DMS114 treated with DMSO at 0.1 percent for 48 hours (cell line): ENCODE data around the gene TNFRSF8.

Source experiments
- DNase-seq: peaks from one replicate; lab custom pipeline; 2025; ENCODE audit not compliant: unreplicated experiment; lab: John Stamatoyannopoulos, UW

The TNFRSF8 gene

DNA sequence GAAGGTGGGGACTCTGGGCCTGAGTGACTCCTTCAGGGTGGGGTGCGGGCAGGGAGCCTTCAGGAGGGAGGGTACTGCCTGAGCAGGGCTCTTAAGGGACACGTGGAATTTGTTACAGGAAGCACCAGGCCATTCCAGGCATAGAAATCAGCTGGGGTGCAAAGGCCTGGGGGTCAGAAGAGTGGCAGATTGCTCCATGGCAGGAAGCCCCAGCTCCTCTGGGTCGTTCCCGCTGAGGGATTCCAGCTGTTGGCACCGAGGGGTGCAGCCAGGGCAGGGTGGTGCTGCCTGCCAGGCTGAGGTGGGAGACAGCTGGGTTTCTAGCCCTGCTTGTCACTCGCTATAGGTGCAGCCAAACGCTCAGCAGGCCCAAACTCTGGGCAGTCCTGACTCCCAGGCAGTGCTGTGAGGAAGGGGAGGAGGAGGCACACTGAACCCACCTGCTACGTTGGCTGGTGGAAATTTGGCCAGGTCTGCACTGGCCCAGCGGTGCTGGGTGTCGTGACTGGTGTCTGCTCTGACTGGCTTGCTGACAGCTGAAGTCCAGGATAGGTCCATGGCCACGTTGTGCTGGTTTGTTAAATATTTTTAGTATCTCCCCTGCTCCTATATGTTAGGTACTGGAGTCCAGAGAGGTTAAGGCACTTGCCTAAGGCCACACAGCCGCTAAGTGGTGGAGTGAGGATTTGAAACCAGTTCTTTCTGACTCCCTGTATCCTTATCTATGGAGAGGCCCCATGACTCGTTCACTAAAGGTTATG lies 123.0 kb downstream of the TNFRSF8 start:
- DNase-seq = no peak

DNA sequence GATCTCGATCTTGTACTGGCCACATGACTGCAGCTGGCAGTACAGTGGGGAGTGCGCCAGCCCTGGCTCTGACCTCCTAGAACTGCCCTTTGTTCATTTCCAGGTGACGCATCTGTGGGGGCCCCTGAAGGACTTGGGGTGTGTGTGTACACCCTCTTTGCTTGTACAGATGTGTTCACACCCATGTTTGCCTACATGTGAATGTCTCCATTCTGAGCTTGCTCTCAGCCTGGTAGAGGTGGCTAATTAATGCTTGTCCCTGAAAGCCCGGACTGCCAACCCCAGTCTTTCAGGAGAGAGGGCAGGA lies 123.5 kb downstream of the TNFRSF8 start:
- DNase-seq = no peak

DNA sequence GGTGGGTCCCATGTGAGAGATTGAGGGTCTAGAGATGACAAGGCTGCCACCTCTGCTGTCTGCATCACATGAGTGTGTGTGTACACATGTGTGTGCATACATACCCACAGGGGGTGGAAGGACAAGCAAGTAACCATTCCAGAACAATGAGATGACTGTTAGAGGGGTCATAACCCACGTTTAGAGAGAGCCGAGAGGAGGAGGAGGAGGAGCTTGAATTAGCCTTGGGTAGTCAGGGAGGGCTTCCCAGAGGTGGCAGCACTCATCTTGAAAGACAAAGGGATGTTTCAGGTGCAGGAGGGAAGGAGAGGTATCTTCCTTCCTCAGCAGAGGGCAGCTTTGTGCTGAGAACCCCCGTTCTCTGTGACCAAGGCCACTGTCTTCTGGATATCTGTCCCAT lies 125.0 kb downstream of the TNFRSF8 start:
- DNase-seq = no peak

DNA sequence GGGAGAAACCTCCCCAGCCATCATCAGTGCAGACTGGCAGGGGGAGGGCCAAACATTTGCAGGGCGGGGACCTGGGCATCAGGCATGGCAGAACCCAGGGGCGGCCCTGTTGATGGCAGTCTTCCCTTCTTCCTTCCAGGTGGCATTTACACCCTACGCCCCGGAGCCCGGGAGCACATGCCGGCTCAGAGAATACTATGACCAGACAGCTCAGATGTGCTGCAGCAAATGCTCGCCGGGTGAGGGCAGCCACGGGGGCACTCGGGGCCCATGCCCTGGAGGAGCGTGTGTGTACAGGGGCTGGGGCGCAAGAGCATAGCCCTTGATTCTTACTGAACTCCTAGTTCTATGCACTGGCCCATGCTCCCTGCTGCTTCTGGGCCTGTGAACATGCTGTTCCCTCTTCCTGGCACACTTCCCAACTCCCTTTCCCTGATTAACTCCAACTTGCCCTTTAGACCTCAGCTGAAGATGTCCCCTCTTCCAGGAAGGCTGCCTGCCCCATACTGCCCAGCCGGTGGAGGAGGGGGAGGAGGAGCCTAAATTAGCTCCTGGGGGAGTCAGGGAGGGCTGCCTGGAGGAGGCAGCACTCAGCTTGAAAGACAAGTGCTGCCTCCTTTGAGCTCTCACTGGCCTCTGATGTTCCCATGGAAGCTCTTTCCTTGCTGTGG lies 125.7 kb downstream of the TNFRSF8 start:
- DNase-seq = no peak

DNA sequence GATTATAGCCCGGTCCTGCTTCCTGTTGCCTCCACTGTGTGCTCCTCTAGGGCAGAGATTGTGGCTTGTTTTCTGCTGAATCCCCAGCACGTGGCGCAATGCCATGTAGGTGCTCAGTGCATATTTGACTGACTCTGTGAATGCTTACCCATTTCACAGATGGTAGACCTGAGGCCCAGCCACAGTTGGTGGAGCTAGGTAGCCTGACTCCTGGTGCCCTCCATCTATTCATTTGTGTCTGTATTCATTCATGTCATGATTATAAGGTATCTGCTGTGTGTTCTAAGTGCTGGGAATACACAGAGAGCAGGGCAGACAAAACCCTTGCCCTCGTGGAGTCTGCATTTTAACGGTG lies 126.2 kb downstream of the TNFRSF8 start:
- DNase-seq = no peak

DNA sequence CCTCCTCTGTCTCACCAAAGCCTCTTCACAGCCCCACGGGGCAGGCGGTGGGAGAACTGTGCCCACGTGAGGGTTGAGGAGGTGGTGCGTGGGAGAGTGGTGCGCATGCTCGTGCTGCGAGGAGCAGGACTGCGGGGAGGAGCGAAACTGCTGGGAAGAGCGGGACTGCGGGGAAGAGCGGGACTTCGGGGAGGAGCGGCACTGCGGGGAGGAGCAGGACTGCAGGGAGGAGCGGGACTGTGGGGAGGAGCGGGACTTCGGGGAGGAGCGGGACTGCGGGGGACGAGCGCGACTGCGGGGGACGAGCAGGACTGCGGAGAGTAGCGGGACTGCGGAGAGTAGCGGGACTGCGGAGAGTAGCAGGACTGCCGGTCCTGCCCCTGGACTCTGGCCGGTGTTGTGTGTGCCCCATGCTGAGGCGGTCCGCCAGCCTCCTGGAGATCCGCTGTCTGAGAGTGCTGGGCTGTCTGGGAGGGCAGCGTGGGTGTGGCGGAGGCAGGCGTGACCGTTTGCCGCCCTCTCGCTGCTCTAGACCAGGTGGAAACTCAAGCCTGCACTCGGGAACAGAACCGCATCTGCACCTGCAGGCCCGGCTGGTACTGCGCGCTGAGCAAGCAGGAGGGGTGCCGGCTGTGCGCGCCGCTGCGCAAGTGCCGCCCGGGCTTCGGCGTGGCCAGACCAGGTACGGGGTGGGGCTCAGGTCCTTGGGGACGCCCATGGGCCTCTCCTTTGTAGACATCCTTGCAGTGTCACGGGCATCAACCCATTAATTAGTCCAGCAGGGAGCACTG lies 128.3 kb downstream of the TNFRSF8 start:
- DNase-seq = no peak
